ENCODE results near the gene AKR1B1. TPM values are rescaled to one million over a fixed set of nuclear protein-coding genes. Genes with fewer than 3 reads are reported as not detected.

Gene AKR1B1
- total RNA-seq, 2 experiments from 2014 or later = 60.6 to 65.5 TPM

DNA sequence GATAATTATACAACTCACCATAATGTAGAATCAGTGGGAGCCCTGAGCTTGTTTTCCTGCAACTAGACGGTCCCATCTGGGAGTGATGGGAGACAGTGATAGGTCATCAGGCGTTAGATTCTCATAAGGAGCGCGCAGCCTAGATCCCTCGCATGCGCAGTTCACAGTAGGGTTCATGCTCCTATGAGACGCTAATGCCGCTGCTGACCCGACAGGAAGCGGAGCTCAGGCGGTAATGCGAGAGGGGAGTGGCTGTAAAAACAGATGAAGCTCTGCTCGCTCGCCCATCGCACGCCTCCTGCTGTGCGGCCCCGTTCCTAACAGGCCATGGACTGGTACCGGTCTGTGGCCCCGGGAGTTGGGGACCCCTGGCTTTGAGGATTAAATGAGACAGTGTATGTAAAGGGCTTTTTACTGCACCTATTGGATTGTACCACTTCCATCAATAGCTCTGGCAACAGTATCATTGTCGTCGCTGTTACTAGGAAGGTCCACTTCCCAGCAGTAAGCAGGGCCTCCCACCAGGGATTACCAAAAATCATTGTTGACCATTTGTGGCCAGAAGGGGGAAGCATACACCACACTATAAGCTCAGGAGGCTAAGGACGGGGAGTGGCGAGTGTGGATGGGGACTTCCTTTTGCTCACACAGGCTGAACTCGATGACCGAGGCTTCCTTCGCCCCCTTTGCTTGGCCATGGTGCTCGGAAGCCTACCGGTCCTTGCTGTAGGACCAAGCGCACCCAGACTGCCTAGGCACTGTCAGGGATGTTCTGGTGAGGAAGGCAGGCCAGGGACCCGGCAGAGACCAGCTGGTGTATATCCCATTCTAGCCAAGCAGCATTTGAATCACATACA lies 26.4 kb downstream of the AKR1B1 start:
- Histone ChIP-seq H3K9me3 (ENCODE audit: control insufficient read depth in 1 of 2, insufficient read depth in 1 of 2, low read length in 2 of 2) (no peaks in the 10 kb centered on the region), H3K4me3 (ENCODE audit: low read length) (peak overlapping the region; percentile 46), H3K36me3 (ENCODE audit: insufficient read depth, low read length) (no peaks in the 10 kb centered on the region), H3K4me1 (ENCODE audit: insufficient read depth, low read length) (peaks cover 17% of the 10 kb centered on the region), H3K27me3 (ENCODE audit: control insufficient read depth in 1 of 2, insufficient read depth in 2 of 2, low read length in 2 of 2) (no peaks in the 10 kb centered on the region), H3K27ac (ENCODE audit: low read depth in 1 of 2, low read length in 2 of 2) (peak overlapping the region in 1 of 2 donors; percentile 25)
- intact Hi-C loops (cut with DNase I, micrococcal nuclease) = loop anchor here (1.0 to 10.0 kb wide), 7 partner anchors 79 to 522 kb away; no protein-coding TSS in a partner anchor
- Mint-ChIP-seq H3K4me1 (ENCODE audit: low read depth) (peaks cover 18% of the 10 kb centered on the region), H3K27ac (peak overlapping the region; percentile 85), H3K27me3 (no peaks in the 10 kb centered on the region), H3K36me3 (ENCODE audit: low read depth) (no peaks in the 10 kb centered on the region), H3K9me3 (no peaks in the 10 kb centered on the region), H3K4me3 (peak overlapping the region; percentile 82)
- peak; percentile 92 for ATAC-seq (ENCODE audit: poor library complexity)
- TF ChIP-seq, protein P1, sequence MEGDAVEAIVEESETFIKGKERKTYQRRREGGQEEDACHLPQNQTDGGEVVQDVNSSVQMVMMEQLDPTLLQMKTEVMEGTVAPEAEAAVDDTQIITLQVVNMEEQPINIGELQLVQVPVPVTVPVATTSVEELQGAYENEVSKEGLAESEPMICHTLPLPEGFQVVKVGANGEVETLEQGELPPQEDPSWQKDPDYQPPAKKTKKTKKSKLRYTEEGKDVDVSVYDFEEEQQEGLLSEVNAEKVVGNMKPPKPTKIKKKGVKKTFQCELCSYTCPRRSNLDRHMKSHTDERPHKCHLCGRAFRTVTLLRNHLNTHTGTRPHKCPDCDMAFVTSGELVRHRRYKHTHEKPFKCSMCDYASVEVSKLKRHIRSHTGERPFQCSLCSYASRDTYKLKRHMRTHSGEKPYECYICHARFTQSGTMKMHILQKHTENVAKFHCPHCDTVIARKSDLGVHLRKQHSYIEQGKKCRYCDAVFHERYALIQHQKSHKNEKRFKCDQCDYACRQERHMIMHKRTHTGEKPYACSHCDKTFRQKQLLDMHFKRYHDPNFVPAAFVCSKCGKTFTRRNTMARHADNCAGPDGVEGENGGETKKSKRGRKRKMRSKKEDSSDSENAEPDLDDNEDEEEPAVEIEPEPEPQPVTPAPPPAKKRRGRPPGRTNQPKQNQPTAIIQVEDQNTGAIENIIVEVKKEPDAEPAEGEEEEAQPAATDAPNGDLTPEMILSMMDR (IDR thresholded peaks at IDR 0.05) = peak; percentile 75
- ChIA-PET POLR2A (interaction anchor here (0.6 to 1.9 kb wide), 7 partner anchors 26 to 1971 kb away, joined by 3 to 30 read pairs (median 8); partner anchors contain the start of genes AKR1B1, AKR1B15, SLC35B4 and WDR91), CTCF (interaction anchor here (1.0 to 2.9 kb wide), 8 partner anchors 21 to 174 kb away, joined by 3 to 27 read pairs (median 6); partner anchors contain the start of genes AKR1B1 and AKR1B15)
- peak; percentile 42 to 88 (median 59) for DNase-seq

DNA sequence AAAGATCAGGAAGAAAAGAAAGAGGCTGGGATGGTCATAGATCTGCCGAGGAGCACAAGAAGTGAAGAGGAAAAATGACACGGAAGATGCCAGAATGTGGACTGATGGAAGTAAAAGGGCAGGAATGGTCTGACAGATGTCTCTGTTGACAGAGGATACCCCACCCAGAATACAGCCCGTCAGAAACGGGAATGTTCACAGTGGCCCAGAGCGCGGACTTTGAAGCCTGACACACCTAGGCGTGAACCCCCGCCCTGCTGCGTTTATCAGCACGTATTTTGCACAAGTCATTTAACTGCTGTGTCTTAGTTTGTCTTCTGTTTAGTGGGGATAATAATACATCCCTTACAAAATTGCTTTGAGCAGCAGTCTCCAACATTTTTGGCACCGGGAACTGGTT lies 27.1 kb downstream of the AKR1B1 start:
- peaks cover 18% of the 10 kb centered on the region for H3K4me1 Mint-ChIP-seq (ENCODE audit: low read depth)
- H3K9me3 ChIP-seq (ENCODE audit: control insufficient read depth in 1 of 2, insufficient read depth in 1 of 2, low read length in 2 of 2) = no peaks in the 10 kb centered on the region
- TF ChIP-seq, protein P1 (IDR thresholded peaks at IDR 0.05) = no peak
- peaks cover 17% of the 10 kb centered on the region for H3K4me1 ChIP-seq (ENCODE audit: insufficient read depth, low read length)
- no peak for ATAC-seq (ENCODE audit: poor library complexity)
- peak overlapping the region; percentile 82 for H3K4me3 Mint-ChIP-seq
- H3K36me3 ChIP-seq (ENCODE audit: insufficient read depth, low read length) = no peaks in the 10 kb centered on the region
- intact Hi-C loops (cut with DNase I, micrococcal nuclease) = loop anchor here (1.0 to 10.0 kb wide), 6 partner anchors 82 to 523 kb away; no protein-coding TSS in a partner anchor
- DNase-seq = peak in 2 of 14 experiments; percentile 12 to 13
- no peak overlapping the region for H3K27ac ChIP-seq (ENCODE audit: low read depth in 1 of 2, low read length in 2 of 2)
- POLR2A ChIA-PET = interaction anchor here (1.0 to 1.9 kb wide), 6 partner anchors 27 to 779 kb away, joined by 3 to 30 read pairs (median 8); partner anchors contain the start of genes AKR1B1, AKR1B15, SLC35B4 and WDR91
- peak overlapping the region; percentile 46 for H3K4me3 ChIP-seq (ENCODE audit: low read length)
- no peaks in the 10 kb centered on the region for H3K36me3 Mint-ChIP-seq (ENCODE audit: low read depth)
- H3K27ac Mint-ChIP-seq = peak overlapping the region; percentile 85
- peaks cover 2% of the 10 kb centered on the region for H3K9me3 Mint-ChIP-seq
- H3K27me3 ChIP-seq (ENCODE audit: control insufficient read depth in 1 of 2, insufficient read depth in 2 of 2, low read length in 2 of 2) = no peaks in the 10 kb centered on the region
- H3K27me3 Mint-ChIP-seq = no peaks in the 10 kb centered on the region
- CTCF ChIA-PET = interaction anchor here (1.0 to 2.9 kb wide), 6 partner anchors 22 to 174 kb away, joined by 3 to 27 read pairs (median 9); partner anchors contain the start of genes AKR1B1 and AKR1B15

DNA sequence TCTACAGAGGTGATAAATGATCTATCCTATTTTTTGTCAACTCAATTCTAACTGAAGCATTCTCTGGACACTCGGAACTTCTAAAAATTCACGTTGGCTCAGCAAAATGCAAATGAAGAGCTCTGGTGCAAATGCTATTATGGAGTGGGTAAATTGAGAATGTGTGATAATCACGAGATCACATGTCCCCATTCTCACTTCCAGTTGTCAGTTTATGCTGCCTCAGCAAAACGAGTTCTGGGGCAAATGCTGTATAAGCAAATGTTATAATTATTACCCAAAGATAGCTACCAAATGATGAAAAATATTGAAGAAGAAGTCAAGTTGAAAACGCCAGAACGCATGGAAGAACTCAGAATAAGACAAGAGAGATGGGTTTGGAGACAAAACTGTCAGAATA lies 29.4 kb downstream of the AKR1B1 start:
- ChIA-PET POLR2A (no interaction called here), CTCF (no interaction called here)
- no peak for DNase-seq
- Mint-ChIP-seq H3K9me3 (peaks cover 2% of the 10 kb centered on the region), H3K27me3 (no peaks in the 10 kb centered on the region), H3K36me3 (ENCODE audit: low read depth) (no peaks in the 10 kb centered on the region), H3K27ac (no peak overlapping the region), H3K4me3 (no peak overlapping the region), H3K4me1 (ENCODE audit: low read depth) (peaks cover 18% of the 10 kb centered on the region)
- Histone ChIP-seq H3K36me3 (ENCODE audit: insufficient read depth, low read length) (no peaks in the 10 kb centered on the region), H3K27ac (ENCODE audit: low read depth in 1 of 2, low read length in 2 of 2) (no peak overlapping the region), H3K4me1 (ENCODE audit: insufficient read depth, low read length) (peaks cover 17% of the 10 kb centered on the region), H3K27me3 (ENCODE audit: control insufficient read depth in 1 of 2, insufficient read depth in 2 of 2, low read length in 2 of 2) (no peaks in the 10 kb centered on the region), H3K4me3 (ENCODE audit: low read length) (no peak overlapping the region), H3K9me3 (ENCODE audit: control insufficient read depth in 1 of 2, insufficient read depth in 1 of 2, low read length in 2 of 2) (no peaks in the 10 kb centered on the region)
- TF ChIP-seq, protein P1 (IDR thresholded peaks at IDR 0.05) = no peak
- intact Hi-C loops (cut with DNase I, micrococcal nuclease) = no loop called here
- ATAC-seq (ENCODE audit: poor library complexity) = no peak
